ES-I3 (cell line): Measurements from ENCODE around the gene SH3PXD2A.
"Not testable (repeated sequence)": the region's sequence is repeated elsewhere in the genome, so short reads cannot be mapped to it uniquely, and the experiment has no call there.

ENCODE experiments used
- H3K36me3 ChIP-seq: 2 replicates; pipeline ENCODE4 v1.6.1; 2013; ENCODE audit warnings: mild to moderate bottlenecking, low read length, control low read depth, moderate library complexity; ENCODE audit not compliant: insufficient read depth
- H3K4me1 ChIP-seq: 2 replicates; pipeline ENCODE4 v1.6.1; 2013; ENCODE audit warnings: mild to moderate bottlenecking, control low read depth, low read length; ENCODE audit not compliant: insufficient read depth
- H3K9ac ChIP-seq: 2 replicates; pipeline ENCODE4 v1.6.1; 2013; ENCODE audit warnings: low read depth, mild to moderate bottlenecking, low read length, moderate library complexity
- H3K9me3 ChIP-seq: 2 replicates; pipeline ENCODE4 v1.6.1; 2013; ENCODE audit warnings: mild to moderate bottlenecking, low read length, moderate library complexity; ENCODE audit not compliant: control insufficient read depth, insufficient read depth

The SH3PXD2A gene

GRCh38 chr10:103768345-103768744 is 87.0 kb downstream of the SH3PXD2A start:
- Histone ChIP-seq H3K4me1 (peaks cover 26% of the 10 kb centered on the region), H3K9me3 (no peaks in the 10 kb centered on the region), H3K36me3 (no peaks in the 10 kb centered on the region), H3K9ac (no peak overlapping the region)

GRCh38 chr10:103767756-103768155 is 87.6 kb downstream of the SH3PXD2A start:
- H3K4me1 ChIP-seq: peaks cover 30% of the 10 kb centered on the region

GRCh38 chr10:103766751-103767505 is 88.4 kb downstream of the SH3PXD2A start:
- Histone ChIP-seq H3K9ac (no peak overlapping the region), H3K4me1 (peaks cover 28% of the 10 kb centered on the region), H3K9me3 (no peaks in the 10 kb centered on the region), H3K36me3 (no peaks in the 10 kb centered on the region)

More at GRCh38 chr10:103767756-103768155, 87.6 kb downstream of the SH3PXD2A start:
- Histone ChIP-seq H3K9ac (no peak overlapping the region), H3K9me3 (no peaks in the 10 kb centered on the region), H3K36me3 (no peaks in the 10 kb centered on the region)

- peaks cover 30% of the 10 kb centered on the region for H3K4me1 ChIP-seq
- no peaks in the 10 kb centered on the region for H3K36me3 ChIP-seq
- no peaks in the 10 kb centered on the region for H3K9me3 ChIP-seq
- H3K9ac ChIP-seq: no peak overlapping the region
These were observed 89.4 kb downstream of the SH3PXD2A start for GRCh38 chr10:103765981-103766380.

GRCh38 chr10:103765168-103765567 is 90.2 kb downstream of the SH3PXD2A start:
- H3K36me3 ChIP-seq: no peaks in the 10 kb centered on the region
- H3K9me3 ChIP-seq: no peaks in the 10 kb centered on the region
- peaks cover 30% of the 10 kb centered on the region for H3K4me1 ChIP-seq
- H3K9ac ChIP-seq: no peak overlapping the region

GRCh38 chr10:103764296-103765088 is 90.9 kb downstream of the SH3PXD2A start:
- Histone ChIP-seq H3K36me3 (no peaks in the 10 kb centered on the region), H3K4me1 (peaks cover 34% of the 10 kb centered on the region), H3K9ac (no peak overlapping the region), H3K9me3 (no peaks in the 10 kb centered on the region)

- H3K4me1 ChIP-seq: peaks cover 40% of the 10 kb centered on the region
- no peaks in the 10 kb centered on the region for H3K36me3 ChIP-seq
- H3K9me3 ChIP-seq: no peaks in the 10 kb centered on the region
- H3K9ac ChIP-seq: no peak overlapping the region
These were observed 91.8 kb downstream of the SH3PXD2A start for GRCh38 chr10:103763374-103764202.

- Histone ChIP-seq H3K36me3 (no peaks in the 10 kb centered on the region), H3K9me3 (no peaks in the 10 kb centered on the region), H3K9ac (no peak overlapping the region), H3K4me1 (peaks cover 36% of the 10 kb centered on the region)
These were observed 92.5 kb downstream of the SH3PXD2A start for GRCh38 chr10:103762916-103763315.

GRCh38 chr10:103762162-103762561 is 93.2 kb downstream of the SH3PXD2A start:
- peaks cover 39% of the 10 kb centered on the region for H3K4me1 ChIP-seq
- no peak overlapping the region for H3K9ac ChIP-seq
- H3K9me3 ChIP-seq: no peaks in the 10 kb centered on the region
- H3K36me3 ChIP-seq: no peaks in the 10 kb centered on the region

- Histone ChIP-seq H3K9ac (no peak overlapping the region), H3K36me3 (no peaks in the 10 kb centered on the region), H3K9me3 (no peaks in the 10 kb centered on the region), H3K4me1 (peaks cover 42% of the 10 kb centered on the region)
These were observed 94.1 kb downstream of the SH3PXD2A start for GRCh38 chr10:103761075-103761920.

- H3K9me3 ChIP-seq, H3K9ac ChIP-seq, H3K36me3 ChIP-seq: not testable (repeated sequence)
- H3K4me1 ChIP-seq: peaks cover 42% of the 10 kb centered on the region
These were observed 95.1 kb downstream of the SH3PXD2A start for GRCh38 chr10:103760233-103760632.

- Histone ChIP-seq H3K36me3 (no peaks in the 10 kb centered on the region), H3K9ac (no peak overlapping the region), H3K4me1 (peaks cover 42% of the 10 kb centered on the region), H3K9me3 (no peaks in the 10 kb centered on the region)
These were observed 96.1 kb downstream of the SH3PXD2A start for GRCh38 chr10:103759100-103759781.

GRCh38 chr10:103758294-103758681 is 97.1 kb downstream of the SH3PXD2A start:
- H3K4me1 ChIP-seq: peaks cover 34% of the 10 kb centered on the region
- H3K36me3 ChIP-seq: no peaks in the 10 kb centered on the region
- H3K9me3 ChIP-seq: no peaks in the 10 kb centered on the region
- H3K9ac ChIP-seq: no peak overlapping the region
